GM12864 (cell line): Measurements from ENCODE around the gene AOX1.
"Not testable (repeated sequence)": the region's sequence is repeated elsewhere in the genome, so short reads cannot be mapped to it uniquely, and the experiment has no call there.

ENCODE experiments used
- DNase-seq: peaks from one replicate; pipeline ENCODE4 v3.0.0-alpha.2; 2011; ENCODE audit warnings: low read depth
- H3K4me3 ChIP-seq: 2 replicates; pipeline ENCODE4 v1.5.1; 2011; ENCODE audit warnings: mild to moderate bottlenecking, low read depth, low read length, control low read depth
- CTCF ChIP-seq: IDR thresholded peaks from 2 replicates; pipeline ENCODE4 v1.5.1; 2011; ENCODE audit warnings: low read depth, mild to moderate bottlenecking, moderate library complexity, low read length, control low read depth, inconsistent platforms; ENCODE audit errors: missing control alignments

AOX1 gene

DNA sequence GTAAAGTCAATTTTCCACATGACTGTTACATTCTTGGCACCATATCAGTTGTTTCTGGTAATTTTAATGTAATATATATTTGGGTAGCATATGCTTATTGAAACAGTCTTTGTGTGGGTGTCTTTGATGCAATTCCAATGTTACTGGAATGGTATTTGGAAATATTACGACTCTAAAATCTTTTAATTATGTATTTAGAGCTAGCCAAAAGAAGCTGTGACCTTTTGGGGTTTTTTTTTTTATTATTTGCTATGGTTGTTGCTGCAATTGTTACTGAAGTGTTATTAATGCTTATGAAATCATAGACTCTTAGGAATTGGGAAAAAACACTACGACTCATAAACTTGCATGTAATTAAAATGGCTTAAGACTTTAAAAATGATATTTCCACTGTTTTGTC is 95.9 kb downstream of the AOX1 start:
- no peak for TF ChIP-seq CTCF
- DNase-seq: no peak
- H3K4me3 ChIP-seq: no peak overlapping the region

- DNase-seq, H3K4me3 ChIP-seq: not testable (repeated sequence)
Measured at GRCh38 chr2:200682407-200682806, 96.6 kb downstream of the AOX1 start.

DNA sequence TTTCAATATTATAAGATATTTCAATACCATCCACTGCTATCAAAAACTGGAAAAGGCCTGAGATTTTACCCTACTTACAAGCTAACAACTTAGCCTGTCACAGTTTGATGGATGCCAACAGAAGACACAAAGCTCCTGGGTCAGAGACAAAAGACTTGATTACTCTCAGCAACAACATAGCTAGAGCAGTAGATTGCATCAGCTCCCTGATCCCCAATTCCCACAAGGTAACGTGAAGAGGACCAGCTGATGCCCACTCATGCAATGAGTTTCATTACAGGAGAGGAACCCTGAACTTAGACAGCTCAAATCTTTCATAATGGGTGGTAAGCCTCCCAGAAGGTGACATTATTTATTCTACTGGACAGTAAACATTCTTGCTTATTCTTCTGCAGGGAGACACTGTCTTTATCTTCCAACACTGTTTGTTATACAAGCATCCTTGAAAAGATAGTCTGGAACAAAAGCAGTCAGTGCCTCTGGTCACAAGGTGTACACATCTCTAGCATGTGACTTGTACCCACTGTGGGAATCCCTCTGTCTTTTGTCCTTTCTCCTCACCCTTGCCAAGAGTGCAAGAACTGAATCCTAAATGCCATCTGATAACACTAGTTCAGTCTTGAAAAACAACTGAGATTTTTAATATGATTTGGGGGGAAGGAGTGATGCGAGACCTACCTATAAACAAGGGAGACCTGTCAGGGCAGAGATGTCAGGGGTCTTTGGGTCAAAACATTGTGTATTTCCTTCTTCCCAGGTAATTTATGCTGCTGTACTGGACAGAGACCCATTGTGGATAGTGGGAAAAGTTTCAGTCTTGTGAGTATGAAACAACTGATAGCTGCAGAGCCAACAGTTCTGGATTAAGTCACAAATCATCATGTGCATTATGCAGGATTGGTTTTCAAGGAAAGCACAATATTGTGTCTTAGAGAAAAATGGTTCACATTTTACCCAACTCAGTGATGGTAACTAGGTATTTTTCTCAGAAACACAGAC is 102.4 kb downstream of the AOX1 start:
- no peak for TF ChIP-seq CTCF
- no peak for DNase-seq
- H3K4me3 ChIP-seq: no peak overlapping the region

GRCh38 chr2:200689115-200689514 is 103.3 kb downstream of the AOX1 start:
- no peak for DNase-seq
- H3K4me3 ChIP-seq: no peak overlapping the region
- no peak for TF ChIP-seq CTCF

DNA sequence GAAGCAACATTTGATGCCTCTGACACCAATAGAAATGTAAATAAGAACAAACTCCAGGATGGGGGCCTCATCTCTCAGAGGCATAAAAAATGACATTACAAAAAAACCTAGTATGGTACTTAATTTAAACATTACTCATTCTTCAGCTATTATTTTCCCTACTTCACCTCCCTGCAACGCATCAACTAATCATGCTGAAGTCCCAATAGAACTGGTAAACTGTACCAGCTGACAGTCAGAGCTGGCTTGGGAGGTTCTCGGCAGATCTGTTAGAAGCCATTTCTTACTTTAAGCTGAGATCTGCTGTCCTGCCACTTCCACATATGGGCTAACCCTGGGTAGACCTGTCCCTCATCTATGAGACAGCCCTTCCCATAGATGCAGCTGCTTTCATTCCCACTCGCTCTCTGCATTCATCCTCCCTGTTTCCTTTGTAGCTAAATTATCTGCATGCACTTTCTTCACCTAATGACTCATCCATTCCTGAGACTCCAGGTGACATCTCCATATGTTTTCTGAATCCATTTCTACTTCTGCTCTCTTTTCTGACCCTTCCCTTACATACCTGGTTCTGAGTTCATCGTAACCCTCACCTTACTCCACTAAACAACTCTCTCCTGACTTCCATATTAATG is 108.1 kb downstream of the AOX1 start:
- no peak for DNase-seq
- no peak for TF ChIP-seq CTCF
- H3K4me3 ChIP-seq: no peak overlapping the region

DNA sequence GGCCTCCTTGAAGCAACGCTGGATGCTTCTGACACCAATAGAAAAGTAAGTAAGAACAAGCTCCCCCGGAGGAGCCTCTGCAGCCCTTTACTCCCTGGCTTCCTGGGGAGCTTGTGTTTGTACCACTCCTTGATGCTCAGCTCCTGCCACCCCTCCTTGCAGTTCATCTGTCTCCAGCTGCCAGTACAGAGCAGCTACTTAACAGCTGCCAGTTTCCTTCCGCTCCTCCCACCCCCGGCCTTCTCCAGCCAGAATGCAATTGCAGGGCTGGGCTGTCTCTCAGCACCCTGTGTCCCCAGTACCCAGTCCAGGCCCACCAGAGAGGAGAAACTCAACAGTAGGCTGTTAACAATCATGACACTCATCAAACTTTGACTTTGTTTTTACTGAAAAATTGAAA is 109.4 kb downstream of the AOX1 start:
- no peak for TF ChIP-seq CTCF
- no peak overlapping the region for H3K4me3 ChIP-seq
- DNase-seq: no peak

- no peak for DNase-seq
Measured at GRCh38 chr2:200695601-200696000, 109.8 kb downstream of the AOX1 start.

More at GRCh38 chr2:200695601-200696000, 109.8 kb downstream of the AOX1 start:
- TF ChIP-seq CTCF: no peak
- no peak overlapping the region for H3K4me3 ChIP-seq
